Neuronal stem cell (in vitro differentiated cells): ENCODE measurements around the gene GPR161.

Source experiments
- DNase-seq: peaks from one replicate; pipeline ENCODE4 v3.0.0-alpha.2; 2013; ENCODE audit warnings: low spot score
- H2AFZ ChIP-seq: one replicate; pipeline ENCODE4 v1.6.1; 2013; ENCODE audit warnings: mild to moderate bottlenecking, low read length, inconsistent platforms
- H2AK5ac ChIP-seq: 2 replicates; pipeline ENCODE4 v1.6.1; 2013; ENCODE audit warnings: low read depth, mild to moderate bottlenecking, inconsistent platforms, low read length, moderate library complexity, mixed read lengths
- H2BK120ac ChIP-seq: 2 replicates; pipeline ENCODE4 v1.6.1; 2013; ENCODE audit warnings: low read depth, mild to moderate bottlenecking, inconsistent platforms, low read length, moderate library complexity, mixed read lengths
- H2BK12ac ChIP-seq: one replicate; pipeline ENCODE4 v1.6.1; 2013; ENCODE audit warnings: low read length, inconsistent platforms
- H2BK15ac ChIP-seq: 2 replicates; pipeline ENCODE4 v1.6.1; 2013; ENCODE audit warnings: mild to moderate bottlenecking, low read length, inconsistent platforms, mixed read lengths
- H2BK5ac ChIP-seq: one replicate; pipeline ENCODE4 v1.6.1; 2013; ENCODE audit warnings: inconsistent platforms, mild to moderate bottlenecking, low read length, moderate library complexity
- H3K14ac ChIP-seq: one replicate; pipeline ENCODE4 v1.6.1; 2013; ENCODE audit warnings: low read length, inconsistent platforms
- H3K18ac ChIP-seq: 2 replicates; pipeline ENCODE4 v1.6.1; 2013; ENCODE audit warnings: low read length, inconsistent platforms
- H3K23ac ChIP-seq: 2 replicates; pipeline ENCODE4 v1.6.1; 2013; ENCODE audit warnings: low read depth, mild to moderate bottlenecking, mixed read lengths, low read length, inconsistent platforms; ENCODE audit not compliant: poor library complexity
- H3K27ac ChIP-seq: replicated peaks from 3 replicates; pipeline ENCODE4 v1.5.1; 2013; ENCODE audit warnings: low read length, inconsistent platforms
- H3K27me3 ChIP-seq, 3 experiments: 2 replicates each; pipeline ENCODE4 v1.6.1; 2013; ENCODE audit warnings: low read length in 3 of 3, mild to moderate bottlenecking in 2 of 3, inconsistent platforms in 1 of 3, low read depth in 1 of 3, mixed read lengths in 1 of 3, moderate library complexity in 1 of 3; ENCODE audit not compliant: control insufficient read depth in 3 of 3, insufficient read depth in 3 of 3
- H3K36me3 ChIP-seq, 2 donors: replicated peaks in 1 of 2; 2 replicates each; pipeline ENCODE4 v1.6.1; 2013; ENCODE audit warnings: low read length in 2 of 2; ENCODE audit not compliant: control insufficient read depth in 2 of 2, insufficient read depth in 2 of 2
- H3K4ac ChIP-seq: 2 replicates; pipeline ENCODE4 v1.6.1; 2013; ENCODE audit warnings: inconsistent platforms, mild to moderate bottlenecking, low read length, moderate library complexity
- H3K4me1 ChIP-seq, 2 donors: 1 replicate in 1 of 2; 2 replicates in 1 of 2; pipeline ENCODE4 v1.6.1; 2013; ENCODE audit warnings: low read length in 2 of 2, low read depth in 1 of 2; ENCODE audit not compliant: control insufficient read depth in 2 of 2, insufficient read depth in 1 of 2
- H3K4me2 ChIP-seq: one replicate; pipeline ENCODE4 v1.6.1; 2013; ENCODE audit warnings: mild to moderate bottlenecking, low read length, inconsistent platforms; ENCODE audit not compliant: insufficient read depth, poor library complexity, severe bottlenecking
- H3K4me3 ChIP-seq, 2 donors: 2 replicates each; pipeline ENCODE4 v1.5.1; 2013; ENCODE audit warnings: low read length in 2 of 2, mild to moderate bottlenecking in 2 of 2, inconsistent platforms in 1 of 2, moderate library complexity in 1 of 2
- H3K79me1 ChIP-seq: one replicate; pipeline ENCODE4 v1.6.1; 2013; ENCODE audit warnings: low read depth, mild to moderate bottlenecking, inconsistent platforms, low read length, moderate library complexity
- H3K9ac ChIP-seq: one replicate; pipeline ENCODE4 v1.6.1; 2013; ENCODE audit warnings: mild to moderate bottlenecking, low read depth, low read length, inconsistent platforms; ENCODE audit not compliant: poor library complexity
- H3K9me3 ChIP-seq, 2 donors: replicated peaks in 1 of 2; 2 replicates each; pipeline versions ENCODE3 to v1.6.1; 2013; ENCODE audit warnings: low read length in 2 of 2, mild to moderate bottlenecking in 2 of 2, inconsistent platforms in 1 of 2, low read depth in 1 of 2, mixed read lengths in 1 of 2, moderate library complexity in 1 of 2; ENCODE audit not compliant: control insufficient read depth in 2 of 2, insufficient read depth in 1 of 2
- H4K8ac ChIP-seq: one replicate; pipeline ENCODE4 v1.6.1; 2013; ENCODE audit warnings: low read depth, mild to moderate bottlenecking, inconsistent platforms, low read length, moderate library complexity
- H4K91ac ChIP-seq: one replicate; pipeline ENCODE4 v1.6.1; 2013; ENCODE audit warnings: low read length, low read depth, mild to moderate bottlenecking, inconsistent platforms; ENCODE audit not compliant: poor library complexity
- WGBS, 2 donors: extraction: QIAGEN DNeasy Blood & Tissue Kit; methylation state at CpG; one replicate each; pipeline ENCODE4 v1.1.7; 2013; ENCODE audit warnings: missing lambda C conversion rate in 2 of 2, mixed read lengths in 1 of 2; ENCODE audit not compliant: insufficient read length in 2 of 2, insufficient replicate concordance in 1 of 2; ENCODE audit errors: extremely low coverage in 2 of 2; 5-methylcytosine and 5-hydroxymethylcytosine counted together

Gene GPR161

DNA sequence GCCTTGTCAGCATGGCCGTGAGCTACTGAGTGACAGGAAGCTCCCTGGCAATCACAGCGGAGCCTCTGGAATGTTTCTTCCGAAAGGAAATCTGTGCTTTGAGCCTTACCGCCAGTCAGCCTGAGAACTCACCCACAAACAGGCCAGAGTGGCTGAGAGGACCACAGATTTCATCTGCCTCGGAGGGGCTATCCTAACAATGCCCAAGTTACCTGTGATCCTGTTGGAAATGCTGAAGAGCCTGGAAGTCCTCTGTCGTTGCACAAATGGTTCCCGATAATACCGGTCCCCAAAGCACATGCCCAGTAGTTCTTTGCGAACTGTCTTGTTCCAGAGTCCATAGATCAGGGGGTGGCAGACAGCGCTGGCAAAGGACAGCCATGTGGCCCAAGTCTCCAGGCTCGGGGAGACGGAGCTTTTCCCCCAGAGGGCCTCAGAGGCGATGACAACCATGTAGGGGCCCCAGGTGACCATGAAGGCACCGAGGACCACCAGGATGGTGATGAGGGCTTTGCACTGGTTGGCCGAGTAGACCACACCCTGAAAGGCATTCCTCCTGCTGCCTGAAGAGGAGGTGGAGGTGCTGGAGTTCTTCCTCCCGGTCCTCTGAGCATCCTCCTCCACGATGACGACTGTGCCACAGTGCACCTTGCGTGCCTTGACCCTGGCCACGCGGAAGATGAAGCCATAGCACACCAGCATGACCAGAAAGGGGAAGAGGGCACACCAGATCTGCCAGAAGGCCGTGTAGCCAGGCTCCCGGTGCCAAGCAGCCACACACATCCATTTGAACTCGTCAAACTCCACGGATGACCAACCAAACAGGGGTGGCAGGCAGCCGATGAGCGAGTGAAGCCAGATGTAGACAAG, 40.2 kb downstream of the GPR161 start:
- Histone ChIP-seq H3K36me3 (peaks cover 29 to 91% of the 10 kb centered on the region in 2 donors), H2AFZ (no peak overlapping the region), H3K4me2 (no peak overlapping the region), H4K91ac (no peak overlapping the region), H3K14ac (no peak overlapping the region), H3K9ac (peak overlapping the region; percentile 47), H2BK120ac (no peak overlapping the region), H3K23ac (peak overlapping the region; percentile 83), H3K18ac (no peak overlapping the region), H3K79me1 (peaks cover 3% of the 10 kb centered on the region), H2BK12ac (no peak overlapping the region), H3K27ac (no peak overlapping the region), H3K9me3 (no peaks in the 10 kb centered on the region), H3K4ac (no peak overlapping the region), H3K4me3 (no peak overlapping the region), H4K8ac (no peak overlapping the region), H2BK5ac (no peak overlapping the region), H3K27me3 (no peaks in the 10 kb centered on the region), H2AK5ac (peak overlapping the region; percentile 12), H2BK15ac (no peak overlapping the region), H3K4me1 (peaks cover 0 to 13% of the 10 kb centered on the region in 2 donors)
- no CpG with 5 or more reads among the region's 27 CpGs for WGBS, 2 donors
- DNase-seq, result no peak

DNA sequence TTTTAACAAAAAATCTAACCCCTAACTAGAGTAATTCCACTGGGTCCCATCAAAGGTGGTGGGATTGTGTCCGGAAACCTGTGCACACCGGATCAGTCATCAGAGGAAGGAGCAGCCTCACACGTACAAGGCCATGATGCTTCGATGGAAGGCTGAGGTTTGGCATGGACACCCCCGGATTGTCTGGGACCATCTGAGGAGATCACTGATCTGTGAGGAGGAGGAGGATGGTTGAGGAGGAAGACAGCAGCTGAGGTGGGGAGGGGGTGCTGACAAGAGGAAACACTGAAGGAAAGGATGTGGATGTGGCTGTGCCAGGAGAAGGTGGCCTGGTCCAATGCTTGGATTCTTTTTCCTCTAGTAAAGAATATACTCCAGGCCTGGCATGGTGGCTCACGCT, 41.3 kb downstream of the GPR161 start:
- no peak overlapping the region for H3K27ac ChIP-seq
- peaks cover 0 to 13% of the 10 kb centered on the region in 2 donors for H3K4me1 ChIP-seq
- no peak overlapping the region for H3K4me3 ChIP-seq
- H3K14ac ChIP-seq, result no peak overlapping the region
- no peak overlapping the region for H3K4ac ChIP-seq
- no peaks in the 10 kb centered on the region for H3K27me3 ChIP-seq
- H3K79me1 ChIP-seq, result peaks cover 3% of the 10 kb centered on the region
- H3K23ac ChIP-seq, result no peak overlapping the region
- no peak overlapping the region for H2BK15ac ChIP-seq
- no peak overlapping the region for H2AK5ac ChIP-seq
- no peak overlapping the region for H2AFZ ChIP-seq
- no peak overlapping the region for H2BK120ac ChIP-seq
- H3K36me3 ChIP-seq, result peaks cover 29 to 96% of the 10 kb centered on the region in 2 donors
- H3K9ac ChIP-seq, result peak overlapping the region; percentile 60
- no peak overlapping the region for H4K8ac ChIP-seq
- no peak overlapping the region for H3K18ac ChIP-seq
- no peaks in the 10 kb centered on the region for H3K9me3 ChIP-seq
- H2BK12ac ChIP-seq, result no peak overlapping the region
- H3K4me2 ChIP-seq, result no peak overlapping the region
- no peak for DNase-seq
- H4K91ac ChIP-seq, result no peak overlapping the region
- H2BK5ac ChIP-seq, result no peak overlapping the region
- WGBS, 2 donors, result no CpG with 5 or more reads among the region's 6 CpGs

DNA sequence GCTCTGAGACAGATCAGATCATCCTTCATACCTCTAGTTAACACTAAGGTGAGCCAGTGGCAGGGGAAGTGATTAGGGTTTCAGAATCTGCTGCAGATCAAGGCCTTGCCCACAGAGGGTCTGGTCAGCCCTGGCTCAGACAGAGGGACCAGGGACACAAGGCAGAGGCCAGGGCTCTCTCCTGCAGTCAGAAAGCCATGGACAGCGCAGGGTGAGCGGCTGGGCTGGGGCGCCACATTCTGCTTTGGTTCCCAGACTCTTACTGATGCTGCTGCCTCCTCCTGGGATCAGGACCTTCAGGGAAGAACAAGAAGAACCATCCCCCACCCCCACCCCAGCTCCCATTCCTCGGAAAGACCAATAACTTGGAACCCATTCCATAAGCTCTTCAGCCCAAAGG, 43.1 kb downstream of the GPR161 start:
- no peak overlapping the region for H3K23ac ChIP-seq
- no peak overlapping the region for H4K8ac ChIP-seq
- H3K4ac ChIP-seq, result no peak overlapping the region
- no peak overlapping the region for H3K18ac ChIP-seq
- H3K4me3 ChIP-seq, result no peak overlapping the region
- peaks cover 3% of the 10 kb centered on the region for H3K79me1 ChIP-seq
- no peak overlapping the region for H2BK120ac ChIP-seq
- H2BK15ac ChIP-seq, result no peak overlapping the region
- H3K14ac ChIP-seq, result no peak overlapping the region
- no peak overlapping the region for H3K27ac ChIP-seq
- no peak overlapping the region for H4K91ac ChIP-seq
- H3K4me2 ChIP-seq, result no peak overlapping the region
- no peak overlapping the region for H2BK5ac ChIP-seq
- no peak overlapping the region for H2AFZ ChIP-seq
- H2AK5ac ChIP-seq, result no peak overlapping the region
- H3K4me1 ChIP-seq, result peaks cover 0 to 13% of the 10 kb centered on the region in 2 donors
- DNase-seq, result no peak
- no peak overlapping the region for H2BK12ac ChIP-seq
- no peaks in the 10 kb centered on the region for H3K27me3 ChIP-seq
- peaks cover 35 to 97% of the 10 kb centered on the region in 2 donors for H3K36me3 ChIP-seq
- no peak overlapping the region for H3K9ac ChIP-seq
- H3K9me3 ChIP-seq, result no peaks in the 10 kb centered on the region
- no CpG with 5 or more reads among the region's 4 CpGs for WGBS, 2 donors

DNA sequence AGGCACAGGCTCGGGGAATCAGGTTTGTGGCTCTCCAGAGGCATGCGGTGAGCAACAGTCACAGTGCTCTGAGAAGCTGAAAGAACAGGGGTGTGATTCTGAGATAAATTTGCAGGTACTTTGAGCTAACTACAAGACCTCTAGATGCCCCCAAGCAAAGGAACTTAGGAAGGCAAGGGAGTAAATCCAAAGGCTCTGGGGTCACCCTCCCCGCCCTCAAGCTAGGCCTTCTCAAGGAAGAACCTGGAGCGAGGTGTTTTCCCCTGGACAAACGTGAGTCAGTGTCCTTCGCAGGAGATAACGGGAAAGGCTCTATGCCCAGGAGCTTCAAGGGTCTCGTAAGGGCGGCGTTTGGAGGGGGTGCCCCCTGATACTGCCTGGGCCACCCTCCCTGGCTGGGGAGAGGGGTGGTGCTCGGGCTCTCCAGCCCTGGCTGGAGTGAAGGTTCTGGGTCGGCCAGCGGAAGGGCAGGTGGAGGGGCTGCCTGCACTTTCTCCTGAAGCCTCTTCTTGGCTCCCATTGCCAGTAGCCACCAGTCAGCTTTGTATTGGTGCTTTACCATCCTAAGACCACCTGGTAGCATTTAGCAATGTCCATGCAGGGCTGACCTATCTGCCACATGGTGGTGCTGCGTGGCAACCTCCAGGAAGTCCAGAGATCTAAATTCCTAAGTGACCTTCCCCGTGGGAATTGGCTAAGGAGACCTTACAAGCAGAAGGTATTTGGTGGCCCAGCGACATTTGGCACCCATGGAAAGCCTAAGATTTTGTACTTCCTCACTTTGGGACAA, 44.0 kb downstream of the GPR161 start:
- H2BK15ac ChIP-seq, result no peak overlapping the region
- H3K27me3 ChIP-seq, result no peaks in the 10 kb centered on the region
- H3K9me3 ChIP-seq, result no peaks in the 10 kb centered on the region
- H3K14ac ChIP-seq, result no peak overlapping the region
- no peak overlapping the region for H3K23ac ChIP-seq
- H3K9ac ChIP-seq, result no peak overlapping the region
- no peak overlapping the region for H4K8ac ChIP-seq
- H2AFZ ChIP-seq, result no peak overlapping the region
- H2BK5ac ChIP-seq, result no peak overlapping the region
- no peak overlapping the region for H2BK12ac ChIP-seq
- peaks cover 30 to 97% of the 10 kb centered on the region in 2 donors for H3K36me3 ChIP-seq
- H3K4me2 ChIP-seq, result no peak overlapping the region
- H3K79me1 ChIP-seq, result peaks cover 3% of the 10 kb centered on the region
- H3K4me3 ChIP-seq, result no peak overlapping the region
- H3K18ac ChIP-seq, result no peak overlapping the region
- peak overlapping the region; percentile 17 for H2AK5ac ChIP-seq
- no peak overlapping the region for H2BK120ac ChIP-seq
- no peak overlapping the region for H3K27ac ChIP-seq
- DNase-seq, result no peak
- H4K91ac ChIP-seq, result no peak overlapping the region
- no CpG with 5 or more reads among the region's 16 CpGs for WGBS, 2 donors
- no peak overlapping the region for H3K4ac ChIP-seq
- peaks cover 0 to 13% of the 10 kb centered on the region in 2 donors for H3K4me1 ChIP-seq
